ENCODE data around the gene RHCE. TPM values are rescaled to one million over a fixed set of nuclear protein-coding genes. Genes with fewer than 3 reads are reported as not detected.
"Not testable (repeated sequence)": the region's sequence is repeated elsewhere in the genome, so short reads cannot be mapped to it uniquely, and the experiment has no call there.

RHCE gene
- total RNA-seq, 2 experiments from 2014 or later, result 0.25 to 1.1 TPM

DNA sequence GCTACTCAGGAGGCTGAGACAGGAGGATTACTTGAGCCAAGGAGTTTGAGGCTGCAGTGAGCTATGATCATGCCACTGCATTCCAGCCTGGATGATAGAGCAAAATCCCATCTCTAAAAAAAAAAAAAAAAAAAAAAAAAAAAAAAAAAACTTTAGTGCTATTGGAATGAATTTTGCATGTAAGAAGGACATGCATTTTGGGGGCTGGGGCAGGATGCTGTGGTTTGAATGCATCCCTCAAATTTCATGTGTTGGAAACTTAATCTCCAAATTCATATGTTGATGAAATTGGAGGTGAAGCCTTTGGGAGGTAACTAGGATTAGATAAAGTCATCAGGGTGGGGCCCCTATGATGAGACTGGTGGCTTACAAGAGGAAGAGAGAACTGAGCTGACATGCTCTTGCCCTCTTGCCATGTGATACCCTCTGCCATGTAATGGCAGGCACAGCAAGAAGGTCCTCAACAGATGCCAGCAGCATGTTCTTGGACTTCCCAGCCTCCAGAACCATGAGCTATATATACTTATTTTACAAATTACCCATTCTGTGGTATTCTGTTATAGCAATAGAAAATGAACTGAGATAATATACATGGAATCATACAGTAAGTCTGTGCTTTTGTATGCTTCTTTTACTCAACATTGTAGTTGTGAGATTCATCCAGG lies 107.7 kb downstream of the RHCE start:
- H3K4me3 ChIP-seq (ENCODE audit: low read length); H3K9me3 Mint-ChIP-seq; H3K4me1 ChIP-seq (ENCODE audit: insufficient read depth, low read length); H3K27ac ChIP-seq (ENCODE audit: low read depth in 1 of 2, low read length in 2 of 2); H3K4me3 Mint-ChIP-seq; ATAC-seq (ENCODE audit: poor library complexity); H3K27ac Mint-ChIP-seq; POLR2A ChIA-PET; CTCF ChIA-PET; DNase-seq; H3K36me3 ChIP-seq (ENCODE audit: insufficient read depth, low read length); H3K27me3 ChIP-seq (ENCODE audit: control insufficient read depth in 1 of 2, insufficient read depth in 2 of 2, low read length in 2 of 2); H3K9me3 ChIP-seq (ENCODE audit: control insufficient read depth in 1 of 2, insufficient read depth in 1 of 2, low read length in 2 of 2); H3K27me3 Mint-ChIP-seq; H3K4me1 Mint-ChIP-seq (ENCODE audit: low read depth): not testable (repeated sequence)
- H3K36me3 Mint-ChIP-seq (ENCODE audit: low read depth), result peaks cover 42% of the 10 kb centered on the region
- intact Hi-C loops (cut with DNase I, micrococcal nuclease), result loop anchor here in 1 of 2 experiments (5.0 to 10.0 kb wide), 2 partner anchors 79 to 172 kb away; no protein-coding TSS in a partner anchor

Other genes with a start within 250 kb of the RHCE start
- gene SYF2, start 188.3 kb downstream of the RHCE start, total RNA-seq, result 10 to 100 TPM; 93.3 to 98.9 TPM
- gene RSRP1, start 173.4 kb downstream of the RHCE start, total RNA-seq, result 100 to 1,000 TPM; 395 to 428 TPM
- gene RHD, start 148.3 kb downstream of the RHCE start, total RNA-seq, result not detected
- gene TMEM50A, start 82.5 kb downstream of the RHCE start, total RNA-seq, result 10 to 100 TPM; 82.6 to 83.1 TPM
- gene MACO1, start 10.1 kb upstream of the RHCE start, total RNA-seq, result 10 to 100 TPM; 24.1 to 24.9 TPM
- gene LDLRAP1, start 122.8 kb upstream of the RHCE start, total RNA-seq, result 10 to 100 TPM; 70.5 to 73.5 TPM
- gene MAN1C1, start 196.0 kb upstream of the RHCE start, total RNA-seq, result 10 to 100 TPM; 44.4 to 46.9 TPM

Measured in CD4-positive, alpha-beta T cell (primary cell).